Smooth muscle cell (in vitro differentiated cells): ENCODE data around the gene NPRL2. TPM values are rescaled to one million over a fixed set of nuclear protein-coding genes. Genes with fewer than 3 reads are reported as not detected.

Experiments used
- DNase-seq: peaks from one replicate; lab custom pipeline; 2025; ENCODE audit not compliant: unreplicated experiment; lab: John Stamatoyannopoulos, UW
- H2AFZ ChIP-seq: fragments of 200-600 bp; sonication (generic); 2 replicates; pipeline ENCODE4 v1.6.0; 2016; ENCODE audit warnings: antibody characterized with exemption, low read depth, mild to moderate bottlenecking
- H3F3A ChIP-seq: fragments of 200-600 bp; sonication (generic); 2 replicates; pipeline ENCODE4 v1.6.0; 2017; ENCODE audit warnings: antibody characterized with exemption, low read depth
- H3K27ac ChIP-seq: fragments of 200-600 bp; sonication (generic); 2 replicates; pipeline ENCODE4 v1.5.1; 2016; ENCODE audit warnings: low read depth, mild to moderate bottlenecking
- H3K27me3 ChIP-seq: fragments of 200-600 bp; sonication (generic); 2 replicates; pipeline ENCODE4 v1.6.1; 2016; ENCODE audit warnings: low read depth, mild to moderate bottlenecking
- H3K36me3 ChIP-seq: fragments of 200-600 bp; sonication (generic); 2 replicates; pipeline ENCODE4 v1.5.1; 2016; ENCODE audit warnings: low read depth
- H3K4me1 ChIP-seq: fragments of 200-600 bp; sonication (generic); 2 replicates; pipeline ENCODE4 v1.5.1; 2016; ENCODE audit warnings: low read depth
- H3K4me2 ChIP-seq: fragments of 200-600 bp; sonication (generic); 2 replicates; pipeline ENCODE4 v1.6.0; 2016; ENCODE audit warnings: mild to moderate bottlenecking
- H3K4me3 ChIP-seq: fragments of 200-600 bp; sonication (generic); 2 replicates; pipeline ENCODE4 v1.5.1; 2016; ENCODE audit warnings: mild to moderate bottlenecking
- H3K79me2 ChIP-seq: fragments of 200-600 bp; sonication (generic); 2 replicates; pipeline ENCODE4 v1.6.0; 2016; ENCODE audit warnings: low read depth, mild to moderate bottlenecking
- H3K9ac ChIP-seq: fragments of 200-600 bp; sonication (generic); 2 replicates; pipeline ENCODE4 v1.6.0; 2016; ENCODE audit warnings: low read depth
- H3K9me3 ChIP-seq: fragments of 200-600 bp; sonication (generic); replicated peaks from 2 replicates; pipeline ENCODE4 v1.5.1; 2016; ENCODE audit warnings: low read depth
- H4K20me1 ChIP-seq: fragments of 200-600 bp; sonication (generic); 2 replicates; pipeline ENCODE4 v1.6.0; 2016; ENCODE audit warnings: low read depth
- WGBS: methylation state at CpG from one replicate; pipeline ENCODE4 v1.1.7; 2016; ENCODE audit warnings: low lambda C conversion rate; 5-methylcytosine and 5-hydroxymethylcytosine counted together
- polyA plus RNA-seq: library from polyadenylated mRNA; unstranded; fragments of >200 nt; fragmentation: Nextera tagmentation; extraction: Ambion mirVana; gene quantifications from 2 replicates; pipeline ENCODE4 v1.2.1, GENCODE V29; 2016
- total RNA-seq: library from RNA; depleted of rRNA; stranded (reverse); fragments of >200 nt; gene quantifications from 2 replicates; pipeline ENCODE4 v1.2.3, GENCODE V29; 2014
- TF ChIP-seq, protein P1 (sequence below): fragments of 200-600 bp; sonication (generic); IDR thresholded peaks from 2 replicates; pipeline ENCODE4 v1.5.1; 2017; ENCODE audit warnings: borderline replicate concordance, mild to moderate bottlenecking, antibody characterized with exemption; ENCODE audit not compliant: insufficient read depth, poor library complexity, severe bottlenecking

Gene NPRL2
- total and polyA plus RNA-seq, 2 experiments from 2014 or later: 25.1 to 29.3 TPM

DNA sequence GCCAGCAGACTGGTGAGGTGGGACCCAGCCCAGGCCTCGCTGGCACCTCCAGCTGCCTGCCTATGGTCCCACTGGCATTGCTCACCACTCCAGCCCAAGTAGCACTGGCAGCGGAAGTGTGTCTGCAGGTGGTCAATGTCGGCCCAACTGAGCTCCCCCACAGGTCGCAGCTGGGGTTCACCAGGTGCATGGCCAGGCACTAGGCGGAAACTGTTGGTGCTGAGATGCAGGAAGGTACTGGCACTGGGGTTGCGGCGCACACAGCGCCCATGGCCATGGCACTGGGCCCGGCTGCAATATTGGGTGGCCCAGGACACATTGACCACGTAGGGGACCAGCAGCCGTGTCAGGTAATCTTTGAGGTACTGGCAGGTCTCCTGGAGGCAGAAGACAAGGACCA is 32.4 kb downstream of the NPRL2 start:
- Histone ChIP-seq H3K36me3 (no peaks in the 10 kb centered on the region), H3K9ac (no peak overlapping the region), H3K79me2 (peaks cover 20% of the 10 kb centered on the region), H3K27ac (peak overlapping the region; percentile 75), H4K20me1 (peaks cover 24% of the 10 kb centered on the region), H2AFZ (no peak overlapping the region), H3K27me3 (no peaks in the 10 kb centered on the region), H3K9me3 (no peaks in the 10 kb centered on the region), H3K4me2 (no peak overlapping the region), H3F3A (peaks cover 2% of the 10 kb centered on the region), H3K4me3 (no peak overlapping the region), H3K4me1 (peaks cover 17% of the 10 kb centered on the region)
- TF ChIP-seq, protein P1, sequence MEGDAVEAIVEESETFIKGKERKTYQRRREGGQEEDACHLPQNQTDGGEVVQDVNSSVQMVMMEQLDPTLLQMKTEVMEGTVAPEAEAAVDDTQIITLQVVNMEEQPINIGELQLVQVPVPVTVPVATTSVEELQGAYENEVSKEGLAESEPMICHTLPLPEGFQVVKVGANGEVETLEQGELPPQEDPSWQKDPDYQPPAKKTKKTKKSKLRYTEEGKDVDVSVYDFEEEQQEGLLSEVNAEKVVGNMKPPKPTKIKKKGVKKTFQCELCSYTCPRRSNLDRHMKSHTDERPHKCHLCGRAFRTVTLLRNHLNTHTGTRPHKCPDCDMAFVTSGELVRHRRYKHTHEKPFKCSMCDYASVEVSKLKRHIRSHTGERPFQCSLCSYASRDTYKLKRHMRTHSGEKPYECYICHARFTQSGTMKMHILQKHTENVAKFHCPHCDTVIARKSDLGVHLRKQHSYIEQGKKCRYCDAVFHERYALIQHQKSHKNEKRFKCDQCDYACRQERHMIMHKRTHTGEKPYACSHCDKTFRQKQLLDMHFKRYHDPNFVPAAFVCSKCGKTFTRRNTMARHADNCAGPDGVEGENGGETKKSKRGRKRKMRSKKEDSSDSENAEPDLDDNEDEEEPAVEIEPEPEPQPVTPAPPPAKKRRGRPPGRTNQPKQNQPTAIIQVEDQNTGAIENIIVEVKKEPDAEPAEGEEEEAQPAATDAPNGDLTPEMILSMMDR: no peak
- no peak for DNase-seq
- WGBS: 98% methylated on average over 11 of the region's 11 CpGs

DNA sequence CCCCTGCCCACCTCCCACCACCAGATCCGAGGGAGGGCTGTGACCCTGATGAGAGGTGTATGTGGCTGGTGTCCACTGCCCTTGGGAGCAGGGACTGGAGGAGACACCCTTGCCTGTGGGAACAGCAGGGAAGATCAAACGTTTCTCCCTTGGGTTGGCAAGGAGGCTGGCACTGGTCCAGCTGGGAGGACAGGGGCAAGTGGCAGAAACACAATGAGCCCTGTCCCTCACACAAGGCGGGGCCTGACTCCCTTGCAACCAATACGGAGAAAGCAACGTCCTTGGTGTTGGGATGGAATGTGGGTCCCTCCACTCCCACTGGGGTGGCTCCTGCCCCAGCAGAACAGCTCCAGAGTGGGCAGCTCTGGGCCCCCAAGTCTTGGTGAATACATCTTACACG is 33.3 kb downstream of the NPRL2 start:
- Histone ChIP-seq H3K4me1 (peaks cover 13% of the 10 kb centered on the region), H4K20me1 (peaks cover 24% of the 10 kb centered on the region), H3K9me3 (no peaks in the 10 kb centered on the region), H3K27me3 (no peaks in the 10 kb centered on the region), H3K79me2 (peaks cover 20% of the 10 kb centered on the region), H3K36me3 (no peaks in the 10 kb centered on the region), H3K4me3 (no peak overlapping the region), H3K4me2 (no peak overlapping the region), H3K9ac (peak overlapping the region; percentile 44), H2AFZ (no peak overlapping the region), H3F3A (no peaks in the 10 kb centered on the region), H3K27ac (peak overlapping the region; percentile 75)
- TF ChIP-seq, protein P1: no peak
- no peak for DNase-seq
- WGBS: 84% methylated on average over 6 of the region's 6 CpGs

DNA sequence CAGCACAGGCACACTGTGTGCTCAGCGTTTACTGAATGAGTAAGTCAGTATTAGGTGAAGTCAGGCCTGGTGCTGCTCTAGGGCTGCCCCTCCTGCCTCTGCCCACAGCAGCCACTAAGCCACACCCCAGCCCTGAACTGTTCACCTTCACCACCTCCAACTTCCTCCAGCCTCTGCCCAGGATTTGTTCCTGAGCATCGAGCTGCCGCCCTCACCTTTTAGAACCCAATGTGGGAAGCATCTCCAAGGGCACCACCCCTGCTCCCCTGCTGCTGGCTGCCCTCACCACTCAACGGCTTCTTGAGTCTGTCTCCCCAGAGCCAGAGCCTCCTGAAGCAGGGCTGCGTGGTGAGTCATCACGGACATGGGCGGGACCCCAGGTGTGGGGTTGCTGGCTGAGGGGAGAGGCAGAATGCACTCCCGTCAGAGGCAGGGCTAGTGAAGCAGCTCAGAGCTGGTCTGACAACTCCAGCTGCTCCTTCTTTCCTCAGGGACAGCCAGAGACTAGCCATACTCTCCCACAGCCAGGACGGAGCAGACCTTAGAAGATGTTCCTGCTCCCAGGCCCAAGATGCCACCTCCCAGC is 33.8 kb downstream of the NPRL2 start:
- Histone ChIP-seq H3K27me3 (no peaks in the 10 kb centered on the region), H3K36me3 (no peaks in the 10 kb centered on the region), H4K20me1 (peaks cover 24% of the 10 kb centered on the region), H3K9me3 (no peaks in the 10 kb centered on the region), H3F3A (no peaks in the 10 kb centered on the region), H3K27ac (peak overlapping the region; percentile 75), H3K9ac (peak overlapping the region; percentile 44), H2AFZ (no peak overlapping the region), H3K79me2 (peaks cover 20% of the 10 kb centered on the region), H3K4me1 (peaks cover 8% of the 10 kb centered on the region), H3K4me2 (peak overlapping the region; percentile 2), H3K4me3 (no peak overlapping the region)
- TF ChIP-seq, protein P1: no peak
- DNase-seq: no peak
- WGBS: 49% methylated on average over 9 of the region's 9 CpGs

DNA sequence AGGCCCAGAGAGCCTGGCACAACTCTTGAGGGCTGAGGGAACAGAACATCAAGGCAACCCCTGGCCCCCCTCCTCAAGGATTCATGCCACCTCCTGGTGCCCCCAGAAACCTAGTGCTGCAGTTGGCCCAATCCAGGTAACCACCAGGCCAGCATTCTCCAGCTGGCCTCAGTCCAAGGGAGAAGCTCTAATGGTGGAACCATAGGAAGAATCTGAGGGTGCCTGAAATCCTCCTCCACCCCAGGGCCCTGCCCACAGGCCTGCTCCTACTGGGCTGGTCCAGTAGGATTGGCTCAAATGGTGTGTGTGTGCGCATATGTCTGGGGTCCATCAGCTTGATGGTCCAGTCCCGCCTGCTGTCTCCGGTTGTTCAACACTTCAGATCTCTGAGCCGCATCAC is 35.8 kb downstream of the NPRL2 start:
- WGBS: 99% methylated on average over 4 of the region's 4 CpGs
- no peaks in the 10 kb centered on the region for H3K9me3 ChIP-seq
- no peak overlapping the region for H3K27ac ChIP-seq
- no peak overlapping the region for H2AFZ ChIP-seq
- no peaks in the 10 kb centered on the region for H3F3A ChIP-seq
- H4K20me1 ChIP-seq: peaks cover 24% of the 10 kb centered on the region
- DNase-seq: no peak
- H3K27me3 ChIP-seq: no peaks in the 10 kb centered on the region
- TF ChIP-seq, protein P1: no peak
- H3K4me1 ChIP-seq: peaks cover under 1% of the 10 kb centered on the region
- no peak overlapping the region for H3K4me3 ChIP-seq
- H3K4me2 ChIP-seq: no peak overlapping the region
- no peak overlapping the region for H3K9ac ChIP-seq
- H3K79me2 ChIP-seq: peaks cover 13% of the 10 kb centered on the region
- peaks cover 1% of the 10 kb centered on the region for H3K36me3 ChIP-seq
